K562 treated with DMSO at 1 percent for 4 hours (cell line): ENCODE measurements around the gene SPATA17. TPM values are rescaled to one million over a fixed set of nuclear protein-coding genes. Genes with fewer than 3 reads are reported as not detected.

Source experiments
- total RNA-seq: library from RNA; unstranded; fragments of 300-600 nt; gene quantifications from 2 replicates; pipeline ENCODE4 v1.2.3, GENCODE V29; 2022; ENCODE audit not compliant: insufficient read depth

The SPATA17 gene, protein sequence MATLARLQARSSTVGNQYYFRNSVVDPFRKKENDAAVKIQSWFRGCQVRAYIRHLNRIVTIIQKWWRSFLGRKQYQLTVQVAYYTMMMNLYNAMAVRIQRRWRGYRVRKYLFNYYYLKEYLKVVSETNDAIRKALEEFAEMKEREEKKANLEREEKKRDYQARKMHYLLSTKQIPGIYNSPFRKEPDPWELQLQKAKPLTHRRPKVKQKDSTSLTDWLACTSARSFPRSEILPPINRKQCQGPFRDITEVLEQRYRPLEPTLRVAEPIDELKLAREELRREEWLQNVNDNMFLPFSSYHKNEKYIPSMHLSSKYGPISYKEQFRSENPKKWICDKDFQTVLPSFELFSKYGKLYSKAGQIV
- not detected in 2 replicates for total RNA-seq

DNA sequence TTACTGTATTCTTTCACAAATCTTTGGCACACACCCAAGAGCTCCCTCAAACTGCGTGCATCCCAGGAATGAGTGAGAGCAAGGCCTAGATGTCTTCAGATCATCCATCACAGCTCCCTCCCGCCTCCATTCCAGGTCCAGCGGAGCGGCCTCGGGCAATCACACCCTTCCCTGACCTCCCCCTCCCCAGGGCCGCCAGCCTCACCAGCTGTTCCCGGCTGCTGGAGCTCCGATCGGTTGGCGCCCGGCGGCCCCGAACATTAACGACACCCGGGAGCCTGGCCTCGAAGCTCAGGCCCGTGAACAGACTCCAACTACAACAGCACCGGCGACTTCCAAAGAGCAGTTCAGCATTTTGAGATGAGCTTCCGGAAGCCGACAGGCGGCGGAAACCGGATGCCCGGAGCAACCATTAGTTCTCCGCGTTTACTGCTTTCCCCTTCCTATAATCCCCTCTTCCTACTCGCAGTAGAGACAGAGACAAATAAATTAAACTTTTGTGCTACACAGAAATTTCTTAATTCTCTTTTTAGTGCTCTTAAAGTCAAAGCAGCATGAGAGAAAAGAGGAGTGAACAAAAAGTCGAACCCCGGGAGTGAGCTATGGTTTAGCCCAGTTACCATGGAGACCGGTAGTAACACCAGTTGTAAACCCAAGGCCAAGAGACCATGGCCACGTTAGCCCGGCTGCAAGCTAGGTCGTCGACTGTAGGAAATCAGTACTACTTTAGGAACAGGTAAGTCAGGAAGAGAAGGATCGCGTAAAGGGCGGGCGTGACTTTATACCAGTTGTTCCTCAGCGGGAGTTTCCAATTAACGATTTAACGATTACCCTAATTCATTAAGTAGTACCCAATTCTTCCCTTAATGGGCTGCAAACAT is at the start of gene SPATA17, which contains the start of gene GPATCH2:
Gene SPATA17 (plus strand): TSS at position 634 of the 881 bp plus-strand sequence. CDS start 35 bp downstream, at position 669.
Gene GPATCH2 (minus strand): TSS at position 380 of the 881 bp plus-strand sequence. CDS start 119 bp downstream, at position 261.

Other genes starting within 250 kb of the SPATA17 start
- 0.19 and 0.29 TPM in 2 replicates for gene GPATCH2, start 254 bp upstream of the SPATA17 start, total RNA-seq